ENCODE data around the gene C2. TPM values are rescaled to one million over a fixed set of nuclear protein-coding genes. Genes with fewer than 3 reads are reported as not detected.
"Not testable (repeated sequence)": the region's sequence is repeated elsewhere in the genome, so short reads cannot be mapped to it uniquely, and the experiment has no call there.

C2 gene
- total and polyA plus RNA-seq, 4 experiments from 2014 or later: 2.1 to 3.2 TPM; not detected in 2

- H3K27ac ChIP-seq (ENCODE audit: low read depth, low read length); H3K36me3 ChIP-seq (ENCODE audit: insufficient read depth, low read length); POLR2A ChIA-PET (ENCODE audit: partially characterized antibody); H3K4me1 ChIP-seq (ENCODE audit: insufficient read depth, low read length); H3K4me3 ChIP-seq (ENCODE audit: low read length in 2 of 2); H3K9me3 ChIP-seq (ENCODE audit: control insufficient read depth in 1 of 2, low read length in 2 of 2); H3K27ac Mint-ChIP-seq; DNase-seq; intact Hi-C loops (cut with micrococcal nuclease); H3K4me3 Mint-ChIP-seq; H3K27me3 ChIP-seq (ENCODE audit: insufficient read depth, low read length); CTCF ChIA-PET (ENCODE audit: partially characterized antibody); H3K4me1 Mint-ChIP-seq; H3K9me3 Mint-ChIP-seq; H3K36me3 Mint-ChIP-seq: not testable (repeated sequence)
- H3K27me3 Mint-ChIP-seq: peaks cover 0 to 11% of the 10 kb centered on the region in 2 donors
Measured at GRCh38 chr6:31909298-31909697, 18.2 kb upstream of the C2 start.

- ChIA-PET CTCF (ENCODE audit: partially characterized antibody) (no interaction called here), POLR2A (ENCODE audit: partially characterized antibody) (no interaction called here)
- Histone ChIP-seq H3K36me3 (ENCODE audit: insufficient read depth, low read length) (no peaks in the 10 kb centered on the region), H3K27ac (ENCODE audit: low read depth, low read length) (no peak overlapping the region), H3K27me3 (ENCODE audit: insufficient read depth, low read length) (no peaks in the 10 kb centered on the region), H3K9me3 (ENCODE audit: control insufficient read depth in 1 of 2, low read length in 2 of 2) (no peaks in the 10 kb centered on the region), H3K4me1 (ENCODE audit: insufficient read depth, low read length) (no peaks in the 10 kb centered on the region), H3K4me3 (ENCODE audit: low read length in 2 of 2) (no peak overlapping the region)
- no peak overlapping the region for H3K4me3 Mint-ChIP-seq
- H3K4me1 Mint-ChIP-seq: peaks cover 0 to 1% (median 0%) of the 10 kb centered on the region in 4 donors
- H3K9me3 Mint-ChIP-seq: peaks cover 0 to 2% (median 0%) of the 10 kb centered on the region in 8 donors
- H3K36me3 Mint-ChIP-seq: no peaks in the 10 kb centered on the region
- peaks cover 6 to 14% of the 10 kb centered on the region in 2 donors for H3K27me3 Mint-ChIP-seq
- no peak for DNase-seq
- no peak overlapping the region for H3K27ac Mint-ChIP-seq
- intact Hi-C loops (cut with micrococcal nuclease): no loop called here
Measured at GRCh38 chr6:31911826-31912585, 15.5 kb upstream of the C2 start.

GRCh38 chr6:31915351-31915750, 12.2 kb upstream of the C2 start:
- H3K27ac Mint-ChIP-seq: no peak overlapping the region
- H3K4me3 Mint-ChIP-seq: no peak overlapping the region
- H3K36me3 ChIP-seq (ENCODE audit: insufficient read depth, low read length): no peaks in the 10 kb centered on the region
- H3K9me3 ChIP-seq (ENCODE audit: control insufficient read depth in 1 of 2, low read length in 2 of 2): no peaks in the 10 kb centered on the region
- H3K4me3 ChIP-seq (ENCODE audit: low read length in 2 of 2): no peak overlapping the region
- peaks cover 6 to 10% of the 10 kb centered on the region in 2 donors for H3K27me3 Mint-ChIP-seq
- DNase-seq: no peak
- H3K4me1 ChIP-seq (ENCODE audit: insufficient read depth, low read length): no peaks in the 10 kb centered on the region
- ChIA-PET POLR2A (ENCODE audit: partially characterized antibody) (no interaction called here), CTCF (ENCODE audit: partially characterized antibody) (interaction anchor here (1.1 kb wide), 1 partner anchor 25 kb away, joined by 3 read pairs; no protein-coding TSS in a partner anchor)
- no peaks in the 10 kb centered on the region for H3K36me3 Mint-ChIP-seq
- intact Hi-C loops (cut with micrococcal nuclease): no loop called here
- peaks cover 0 to 2% (median 0%) of the 10 kb centered on the region in 8 donors for H3K9me3 Mint-ChIP-seq
- H3K4me1 Mint-ChIP-seq: peaks cover 0 to 1% (median 0%) of the 10 kb centered on the region in 4 donors
- no peak overlapping the region for H3K27ac ChIP-seq (ENCODE audit: low read depth, low read length)
- no peaks in the 10 kb centered on the region for H3K27me3 ChIP-seq (ENCODE audit: insufficient read depth, low read length)

- H3K4me1 ChIP-seq (ENCODE audit: insufficient read depth, low read length): no peaks in the 10 kb centered on the region
- no peaks in the 10 kb centered on the region for H3K27me3 ChIP-seq (ENCODE audit: insufficient read depth, low read length)
- Mint-ChIP-seq H3K36me3 (no peaks in the 10 kb centered on the region), H3K27me3 (peaks cover 6 to 10% of the 10 kb centered on the region in 2 donors), H3K4me1 (peaks cover 0 to 1% (median 0%) of the 10 kb centered on the region in 4 donors), H3K4me3 (no peak overlapping the region), H3K27ac (no peak overlapping the region), H3K9me3 (peaks cover 0 to 2% (median 0%) of the 10 kb centered on the region in 8 donors)
- ChIA-PET CTCF (ENCODE audit: partially characterized antibody) (interaction anchor here (1.1 kb wide), 1 partner anchor 25 kb away, joined by 3 read pairs; no protein-coding TSS in a partner anchor), POLR2A (ENCODE audit: partially characterized antibody) (no interaction called here)
- H3K9me3 ChIP-seq (ENCODE audit: control insufficient read depth in 1 of 2, low read length in 2 of 2): no peaks in the 10 kb centered on the region
- intact Hi-C loops (cut with micrococcal nuclease): no loop called here
- DNase-seq: no peak
- no peak overlapping the region for H3K4me3 ChIP-seq (ENCODE audit: low read length in 2 of 2)
- no peak overlapping the region for H3K27ac ChIP-seq (ENCODE audit: low read depth, low read length)
- no peaks in the 10 kb centered on the region for H3K36me3 ChIP-seq (ENCODE audit: insufficient read depth, low read length)
Measured at GRCh38 chr6:31915756-31916155, 11.8 kb upstream of the C2 start.

GRCh38 chr6:31918069-31918720, 9.3 kb upstream of the C2 start:
- Histone ChIP-seq H3K27me3 (ENCODE audit: insufficient read depth, low read length) (no peaks in the 10 kb centered on the region), H3K27ac (ENCODE audit: low read depth, low read length) (no peak overlapping the region), H3K36me3 (ENCODE audit: insufficient read depth, low read length) (no peaks in the 10 kb centered on the region), H3K4me1 (ENCODE audit: insufficient read depth, low read length) (no peaks in the 10 kb centered on the region), H3K4me3 (ENCODE audit: low read length in 2 of 2) (no peak overlapping the region), H3K9me3 (ENCODE audit: control insufficient read depth in 1 of 2, low read length in 2 of 2) (no peaks in the 10 kb centered on the region)
- Mint-ChIP-seq H3K9me3 (no peaks in the 10 kb centered on the region), H3K36me3 (no peaks in the 10 kb centered on the region), H3K27me3 (peaks cover 5 to 6% of the 10 kb centered on the region in 2 donors), H3K4me3 (no peak overlapping the region), H3K4me1 (peaks cover 0 to 1% (median 0%) of the 10 kb centered on the region in 4 donors), H3K27ac (no peak overlapping the region)
- ChIA-PET POLR2A (ENCODE audit: partially characterized antibody) (interaction anchor here (1.0 kb wide), 1 partner anchor 179 kb away, joined by 5 read pairs; no protein-coding TSS in a partner anchor), CTCF (ENCODE audit: partially characterized antibody) (no interaction called here)
- DNase-seq: no peak
- intact Hi-C loops (cut with micrococcal nuclease): no loop called here

- no peaks in the 10 kb centered on the region for H3K4me1 ChIP-seq (ENCODE audit: insufficient read depth, low read length)
- H3K27ac ChIP-seq (ENCODE audit: low read depth, low read length): no peak overlapping the region
- Mint-ChIP-seq H3K4me1 (peaks cover 0 to 1% (median 0%) of the 10 kb centered on the region in 4 donors), H3K27me3 (peaks cover 5 to 6% of the 10 kb centered on the region in 2 donors), H3K27ac (no peak overlapping the region), H3K9me3 (no peaks in the 10 kb centered on the region), H3K4me3 (no peak overlapping the region), H3K36me3 (no peaks in the 10 kb centered on the region)
- H3K27me3 ChIP-seq (ENCODE audit: insufficient read depth, low read length): no peaks in the 10 kb centered on the region
- CTCF ChIA-PET (ENCODE audit: partially characterized antibody): no interaction called here
- intact Hi-C loops (cut with micrococcal nuclease): no loop called here
- H3K9me3 ChIP-seq (ENCODE audit: control insufficient read depth in 1 of 2, low read length in 2 of 2): no peaks in the 10 kb centered on the region
- no peaks in the 10 kb centered on the region for H3K36me3 ChIP-seq (ENCODE audit: insufficient read depth, low read length)
- no peak overlapping the region for H3K4me3 ChIP-seq (ENCODE audit: low read length in 2 of 2)
- POLR2A ChIA-PET (ENCODE audit: partially characterized antibody): interaction anchor here (1.1 kb wide), 1 partner anchor 13 kb away, joined by 3 read pairs; no protein-coding TSS in a partner anchor
- no peak for DNase-seq
Measured at GRCh38 chr6:31919624-31920303, 7.8 kb upstream of the C2 start.

- ChIA-PET POLR2A (ENCODE audit: partially characterized antibody) (no interaction called here), CTCF (ENCODE audit: partially characterized antibody) (interaction anchor here (1.5 kb wide), 1 partner anchor 32 kb away, joined by 5 read pairs; no protein-coding TSS in a partner anchor)
- Mint-ChIP-seq H3K9me3 (no peaks in the 10 kb centered on the region), H3K4me3 (no peak overlapping the region), H3K27ac (no peak overlapping the region), H3K27me3 (peaks cover 0 to 3% of the 10 kb centered on the region in 2 donors), H3K4me1 (no peaks in the 10 kb centered on the region), H3K36me3 (no peaks in the 10 kb centered on the region)
- no peaks in the 10 kb centered on the region for H3K4me1 ChIP-seq (ENCODE audit: insufficient read depth, low read length)
- DNase-seq: no peak
- H3K4me3 ChIP-seq (ENCODE audit: low read length in 2 of 2): no peak overlapping the region
- no peaks in the 10 kb centered on the region for H3K36me3 ChIP-seq (ENCODE audit: insufficient read depth, low read length)
- no peaks in the 10 kb centered on the region for H3K27me3 ChIP-seq (ENCODE audit: insufficient read depth, low read length)
- intact Hi-C loops (cut with micrococcal nuclease): no loop called here
- no peaks in the 10 kb centered on the region for H3K9me3 ChIP-seq (ENCODE audit: control insufficient read depth in 1 of 2, low read length in 2 of 2)
- no peak overlapping the region for H3K27ac ChIP-seq (ENCODE audit: low read depth, low read length)
Measured at GRCh38 chr6:31920811-31921210, 6.7 kb upstream of the C2 start.
